Hypothalamus (tissue), 51 donors: Measurements from ENCODE around the gene GNB5.

Source experiments
- DNase-seq, 51 donors: peaks; one replicate each; lab custom pipeline; 2025; lab: John Stamatoyannopoulos, UW

The GNB5 gene

GRCh38 chr15:52208306-52208946 lies 17.2 kb upstream of the GNB5 start:
- peak in 23 of 51 donors; percentile 0 to 45 (median 11) for DNase-seq

- no peak for DNase-seq
Observed at GRCh38 chr15:52207191-52207590, 16.0 kb upstream of the GNB5 start.

DNA sequence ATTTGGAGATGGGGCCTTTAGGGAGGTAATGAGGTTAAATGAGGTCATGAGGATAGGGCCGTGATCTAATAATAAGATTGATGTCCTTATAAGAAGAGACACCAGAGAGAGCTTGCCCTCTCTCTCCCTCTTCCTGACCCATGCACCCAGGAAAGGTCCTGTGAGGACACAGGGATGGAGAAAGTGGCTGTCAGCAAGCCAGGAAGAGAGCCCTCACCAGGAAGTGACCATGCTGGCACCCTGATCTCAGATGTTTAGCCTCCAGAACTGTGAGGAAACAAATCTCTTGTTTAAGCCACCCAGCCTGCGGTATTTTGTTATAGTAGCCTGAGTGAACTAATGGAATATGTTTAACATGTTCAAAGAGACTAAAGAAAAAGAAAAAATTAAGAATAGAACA lies 15.3 kb upstream of the GNB5 start:
- DNase-seq: no peak

DNA sequence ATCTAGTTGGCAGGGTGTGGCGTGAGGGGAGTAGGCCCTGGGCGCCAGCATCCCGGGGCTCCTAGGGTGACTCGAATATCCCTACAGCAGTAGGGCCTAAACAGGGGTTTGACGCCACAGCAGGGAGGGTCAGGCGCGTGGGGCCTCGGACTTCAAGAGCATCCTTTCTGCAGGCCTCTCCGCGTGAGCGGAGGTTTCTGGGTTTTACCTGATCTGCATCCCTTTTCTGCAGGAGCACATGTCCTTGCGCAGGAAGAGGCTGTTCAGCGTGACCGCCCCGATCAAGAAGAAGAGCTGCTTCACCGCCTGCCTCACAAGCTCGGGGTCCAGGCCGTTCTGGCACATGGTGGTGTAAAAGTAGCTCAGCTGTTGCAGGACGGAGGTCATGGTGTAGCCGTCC lies 13.5 kb upstream of the GNB5 start:
- DNase-seq: no peak

- no peak for DNase-seq
Observed at GRCh38 chr15:52200831-52201365, 9.7 kb upstream of the GNB5 start.

DNA sequence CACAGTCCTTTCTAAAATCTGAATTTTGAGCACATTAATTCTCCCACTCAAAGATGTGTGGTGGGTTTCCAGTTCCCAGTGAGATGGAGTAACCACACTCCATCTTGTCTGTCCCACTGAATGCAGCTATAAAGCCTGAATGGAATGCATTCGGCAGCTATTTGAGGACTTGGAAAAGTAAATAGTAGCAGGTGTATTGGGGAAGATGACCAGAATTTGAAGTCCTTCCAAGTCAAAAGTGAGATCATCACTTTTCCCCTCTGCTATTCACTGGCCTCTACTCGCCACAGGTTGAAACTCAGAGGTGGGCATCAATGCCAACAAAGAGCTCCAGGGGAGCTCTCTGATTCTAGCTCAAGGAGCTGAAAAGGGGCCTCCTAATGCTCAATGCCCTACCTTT lies 8.1 kb upstream of the GNB5 start:
- no peak for DNase-seq

DNA sequence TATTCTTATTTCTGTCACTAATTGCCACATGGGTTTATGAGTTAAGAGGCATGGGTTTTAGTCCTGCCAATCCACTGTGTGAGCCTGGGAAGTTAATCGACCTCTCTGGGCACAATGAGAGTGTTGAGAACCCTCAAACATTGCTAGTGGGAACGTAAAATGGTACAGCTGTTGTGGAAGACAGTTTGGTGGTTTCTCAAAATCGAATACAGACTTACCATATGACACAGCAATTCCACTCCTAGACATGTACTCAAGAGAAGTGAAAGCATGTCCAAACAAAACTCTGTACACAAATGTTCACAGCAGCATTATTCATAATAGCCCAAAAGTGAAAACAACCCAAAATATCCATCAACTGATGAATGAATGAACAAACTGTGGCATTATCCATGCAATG lies 5.7 kb upstream of the GNB5 start:
- no peak for DNase-seq

GRCh38 chr15:52193791-52194190 lies 2.6 kb upstream of the GNB5 start:
- DNase-seq: no peak

GRCh38 chr15:52193321-52193720 lies 2.1 kb upstream of the GNB5 start:
- no peak for DNase-seq

DNA sequence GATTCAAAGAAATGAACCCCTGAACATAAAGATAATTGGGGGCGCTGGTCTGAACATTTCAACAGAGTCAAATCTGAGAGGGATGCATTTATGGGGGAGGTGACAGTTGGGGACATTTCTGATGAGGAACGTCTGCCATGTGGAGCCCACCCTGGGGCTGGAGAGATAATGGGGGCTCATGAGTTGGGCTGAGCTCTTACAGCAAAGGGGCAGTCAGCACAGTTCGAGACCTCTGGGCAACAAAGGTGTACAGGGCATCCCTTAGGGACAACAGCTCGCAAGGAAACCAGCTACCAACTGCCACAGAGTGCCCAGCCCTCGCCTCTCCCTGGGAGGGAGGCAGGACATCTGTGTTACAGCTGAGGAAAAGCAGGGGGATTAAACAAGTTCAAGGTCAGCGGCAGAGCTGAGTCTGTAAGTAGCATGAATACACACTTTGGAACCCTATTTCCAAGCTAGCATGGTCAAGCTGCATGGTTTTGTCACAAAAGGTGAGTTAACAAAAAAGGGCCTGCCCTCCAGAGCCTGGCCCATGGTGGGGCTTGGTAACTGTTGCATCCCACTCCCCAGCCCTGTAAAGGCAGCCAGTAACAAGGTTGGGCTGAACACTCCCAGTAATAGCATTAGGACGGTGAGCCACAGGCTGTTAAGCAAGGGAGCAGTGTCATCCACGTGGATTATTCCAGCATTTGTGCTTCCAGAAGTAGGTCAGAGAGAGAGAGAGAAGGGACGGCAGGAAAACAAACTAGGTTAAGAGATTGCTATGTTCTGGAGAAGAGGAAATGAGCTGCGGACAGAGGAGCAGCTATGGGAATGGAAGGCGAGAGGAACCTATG lies 4.3 kb downstream of the GNB5 start:
- peak in 6 of 51 donors; percentile 5 to 10 (median 8) for DNase-seq

GRCh38 chr15:52185151-52185561 lies 6.0 kb downstream of the GNB5 start:
- no peak for DNase-seq

- DNase-seq: no peak
Observed at GRCh38 chr15:52184721-52185120, 6.5 kb downstream of the GNB5 start.

DNA sequence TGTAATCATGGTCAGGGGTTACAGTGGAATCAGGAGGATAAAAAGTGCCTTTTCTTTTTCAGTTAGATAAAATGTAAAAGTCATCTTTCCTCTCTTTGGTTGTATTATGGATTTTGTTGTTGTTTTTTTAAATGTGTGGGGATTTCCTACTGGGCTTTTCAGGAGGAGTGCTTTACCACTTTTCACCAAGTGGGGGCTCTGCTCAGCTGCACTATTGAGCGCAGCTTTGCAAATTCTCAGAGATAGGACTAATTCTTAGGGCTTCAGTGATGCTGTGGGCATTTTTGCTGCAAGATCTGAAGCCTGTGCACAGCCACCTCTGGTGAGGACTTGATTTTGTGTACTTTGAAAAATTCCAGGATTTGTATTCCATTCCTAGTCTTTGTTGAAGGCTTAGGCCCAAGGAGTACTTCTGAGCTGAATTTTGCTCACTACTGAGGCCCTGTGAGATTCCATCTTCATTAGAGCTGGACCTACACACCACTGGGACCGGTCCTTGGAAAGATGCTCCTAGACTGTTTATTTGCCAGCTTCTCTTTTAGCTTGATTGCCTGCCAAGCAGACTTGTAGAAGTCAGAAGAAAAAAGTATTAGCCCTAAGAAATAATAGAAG lies 7.5 kb downstream of the GNB5 start:
- peak in 12 of 51 donors; percentile 5 to 47 (median 15) for DNase-seq

DNA sequence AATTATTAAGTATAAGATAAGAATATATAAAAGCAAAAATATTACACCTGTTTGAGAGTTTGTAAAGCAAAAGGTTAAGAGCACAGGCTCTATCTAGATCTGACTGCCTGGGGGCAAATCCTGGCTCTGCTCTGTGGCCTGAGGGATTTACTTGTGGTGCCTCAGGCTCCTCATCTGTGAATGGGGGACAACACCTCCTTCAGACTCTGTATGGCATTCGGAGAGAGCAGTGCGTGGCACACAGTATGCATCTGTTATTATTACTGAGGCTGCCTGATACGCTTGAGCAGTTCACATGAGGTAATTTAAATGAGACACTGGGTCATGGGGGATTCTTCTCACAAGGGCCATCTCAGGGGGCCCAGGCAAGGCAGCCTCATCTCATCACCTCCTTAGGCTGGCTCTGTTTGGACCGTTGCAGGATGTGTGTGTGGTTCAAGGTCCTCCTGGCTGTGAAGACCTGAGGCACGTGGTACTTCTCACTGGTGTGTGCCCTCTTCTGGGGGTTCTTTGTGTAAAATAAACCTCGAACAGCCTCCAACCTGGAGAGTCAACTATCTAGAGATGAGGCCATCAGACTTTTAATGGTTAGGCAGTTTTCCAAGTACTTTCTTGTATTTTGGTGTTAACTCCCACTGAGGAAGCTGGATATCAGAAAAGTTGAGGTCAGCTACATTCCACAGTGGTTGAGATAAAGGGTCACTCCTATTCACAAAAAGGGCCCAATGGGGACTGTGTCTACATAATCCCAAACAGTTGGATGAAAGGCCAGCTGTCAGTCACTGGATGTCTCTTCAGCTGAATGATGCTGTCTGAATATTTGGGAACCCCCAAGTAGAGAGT lies 9.0 kb downstream of the GNB5 start:
- DNase-seq: no peak

DNA sequence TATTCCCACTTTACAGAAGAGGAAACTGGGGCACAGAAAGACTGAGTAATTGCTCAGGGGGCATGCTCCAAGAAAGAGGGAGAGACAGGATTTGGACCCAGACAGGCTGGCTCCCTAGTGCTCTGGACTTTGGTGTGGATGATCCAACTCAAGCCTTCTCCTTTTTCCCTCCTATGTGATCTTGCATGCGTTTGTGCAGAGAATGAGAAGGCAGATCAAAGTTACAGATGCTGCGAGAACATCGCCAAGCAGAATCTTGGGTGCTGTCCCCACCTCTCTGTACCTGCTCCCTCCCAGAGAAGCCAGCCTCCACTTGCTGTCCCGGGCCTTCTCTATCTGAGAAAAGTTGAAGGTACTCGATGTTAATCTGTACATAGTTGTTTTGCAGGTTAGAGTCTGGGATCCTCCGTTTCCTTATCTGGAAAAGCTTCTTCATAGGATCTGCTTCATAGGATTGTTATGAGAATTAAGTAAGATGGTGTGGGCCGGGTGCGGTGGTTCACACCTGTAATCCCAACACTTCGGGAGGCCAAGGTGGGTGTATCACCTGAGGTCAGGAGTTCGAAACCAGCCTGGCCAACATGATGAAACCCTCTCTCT lies 10.2 kb downstream of the GNB5 start:
- DNase-seq: no peak

DNA sequence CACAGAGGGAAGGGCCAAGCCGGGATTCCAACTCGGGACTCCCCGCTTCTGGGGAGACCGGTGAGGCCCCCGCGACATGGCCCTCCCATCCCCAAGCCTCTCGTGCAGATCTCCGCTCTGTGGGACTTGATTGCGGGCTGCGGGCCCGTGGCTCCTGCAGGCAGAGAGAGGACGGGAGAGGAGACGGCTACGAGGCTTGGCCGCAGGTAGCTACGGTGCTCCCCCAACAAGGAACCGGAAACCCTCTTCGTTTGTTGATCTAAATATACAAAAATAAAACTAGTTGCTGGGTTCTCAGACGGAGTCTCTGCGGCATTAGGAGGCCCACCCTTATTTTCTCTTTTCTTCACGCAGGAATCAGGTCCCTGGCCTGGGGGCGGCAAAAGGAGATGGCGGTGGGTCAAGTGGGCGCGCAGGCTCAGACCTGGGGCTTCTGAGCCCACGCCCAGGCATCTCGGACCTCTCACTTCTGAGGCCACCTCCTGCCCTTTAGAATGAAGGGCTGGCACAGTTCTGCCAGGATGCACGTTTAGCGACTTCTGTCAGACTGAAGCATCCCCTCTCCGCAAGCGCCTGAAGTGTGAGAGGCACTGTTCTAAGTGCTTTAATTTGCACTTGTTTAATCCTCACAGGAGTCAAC lies 10.9 kb downstream of the GNB5 start:
- DNase-seq: peak in 3 of 51 donors; percentile 38 to 77 (median 46)

DNA sequence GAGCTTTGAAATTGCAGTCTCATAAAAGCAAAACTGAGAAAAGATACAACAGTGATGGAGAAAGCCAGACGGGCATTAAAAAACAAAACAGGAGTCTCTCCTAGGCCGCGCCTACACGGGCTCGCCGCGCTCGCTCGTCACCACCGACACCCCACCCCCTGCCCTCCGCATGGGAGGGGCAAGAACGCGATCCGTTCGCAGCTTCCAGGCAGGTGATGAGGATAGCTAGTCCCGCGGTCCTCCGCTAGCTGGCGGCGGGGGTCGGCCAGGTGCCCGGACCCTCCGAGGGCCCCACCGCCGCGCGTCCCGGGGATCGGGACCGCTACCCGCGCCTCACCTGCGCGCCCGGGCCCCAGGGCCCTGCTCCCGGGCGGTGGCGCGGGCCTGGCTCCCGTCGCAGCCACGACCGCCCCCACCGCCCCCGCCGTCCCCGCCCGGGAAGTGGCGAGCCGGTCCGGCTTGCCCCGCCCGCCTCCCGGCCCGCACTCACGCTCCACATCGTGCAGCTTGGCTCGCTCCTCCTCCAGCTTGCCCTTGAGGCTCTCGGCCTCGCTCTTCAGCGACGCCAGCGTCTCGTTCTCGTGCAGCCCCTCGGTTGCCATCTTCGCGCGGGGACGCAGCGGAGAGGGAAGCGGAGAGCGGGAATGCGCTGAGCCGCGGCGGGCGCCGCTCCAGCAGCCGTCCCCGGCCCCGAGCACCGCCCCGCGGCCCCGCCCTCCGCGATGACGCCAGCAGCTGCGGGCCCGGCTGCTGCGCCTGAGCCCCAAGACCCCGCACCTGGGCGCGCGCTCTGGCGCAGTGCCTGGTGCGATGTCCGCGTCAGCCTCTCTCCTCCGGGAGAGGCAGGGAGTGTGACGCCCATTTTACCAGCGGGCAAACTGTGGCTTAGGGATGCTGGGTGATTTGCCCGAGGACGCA lies 11.7 kb downstream of the GNB5 start:
- DNase-seq: peak in 48 of 51 donors; percentile 19 to 85 (median 58)

- no peak for DNase-seq
Observed at GRCh38 chr15:52178765-52179164, 12.4 kb downstream of the GNB5 start.

GRCh38 chr15:52172869-52173268 lies 18.3 kb downstream of the GNB5 start:
- no peak for DNase-seq
